ENCODE data around the gene RFX3. TPM values are rescaled to one million over a fixed set of nuclear protein-coding genes. Genes with fewer than 3 reads are reported as not detected.

Gene RFX3
- total RNA-seq, 1 experiment from 2014 or later, result 5.7 TPM

DNA sequence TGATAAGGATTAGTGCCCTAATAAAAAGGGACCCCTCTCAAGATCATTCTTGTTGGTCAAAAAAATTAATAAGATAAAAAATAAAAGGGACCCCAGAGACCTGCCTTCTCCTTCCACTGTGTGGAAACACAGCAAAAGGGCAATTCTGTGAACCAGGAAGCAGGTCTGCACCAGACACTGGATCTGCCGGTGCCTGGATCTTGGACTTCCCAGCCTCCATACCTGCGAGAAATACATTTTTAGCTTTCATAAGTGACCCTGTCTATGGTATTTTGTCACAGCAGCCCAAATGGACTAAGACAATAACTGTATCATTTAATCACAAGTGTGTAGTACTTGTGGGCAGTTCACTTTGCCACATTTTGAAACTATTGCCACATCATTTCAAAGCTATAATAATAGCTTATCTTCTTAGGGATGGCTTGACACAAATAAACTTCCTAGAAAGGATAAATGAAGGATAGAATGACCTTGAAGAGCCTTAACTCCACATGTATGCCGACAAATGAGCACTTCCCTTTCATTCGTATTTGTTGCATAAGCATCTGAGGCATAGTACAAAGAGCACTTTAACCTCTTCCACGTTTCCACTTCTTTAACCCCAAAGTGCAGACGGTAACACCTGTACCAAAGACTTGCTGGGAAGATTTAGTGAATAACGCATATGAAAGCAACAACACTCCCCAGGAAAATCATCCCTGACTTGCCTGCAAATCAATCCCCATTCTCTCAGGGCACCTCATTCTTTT lies 336.5 kb downstream of the RFX3 start:
- CTCF ChIA-PET, result no interaction called here
- Histone ChIP-seq H3K4me3 (ENCODE audit: low read depth in 2 of 2, low read length in 2 of 2) (no peak overlapping the region), H3K9me3 (ENCODE audit: control insufficient read depth, insufficient read depth, low read depth, low read length) (no peaks in the 10 kb centered on the region), H3K27me3 (ENCODE audit: control insufficient read depth, insufficient read depth, low read length) (no peaks in the 10 kb centered on the region; the same call in 1 of the 2 replicates), H3K36me3 (ENCODE audit: control insufficient read depth, insufficient read depth, low read length) (no peaks in the 10 kb centered on the region), H3K4me1 (ENCODE audit: control insufficient read depth, insufficient read depth, low read length) (no peaks in the 10 kb centered on the region), H3K27ac (ENCODE audit: low read length) (no peak overlapping the region)
- DNase-seq (ENCODE audit: low read depth, low spot score), result no peak
- no peak for ATAC-seq
- POLR2A ChIA-PET, result no interaction called here
- TF ChIP-seq POLR2AphosphoS5 (IDR thresholded peaks at IDR 0.05; ENCODE audit: low read depth, low read length), result no peak
- TF ChIP-seq, protein P1, sequence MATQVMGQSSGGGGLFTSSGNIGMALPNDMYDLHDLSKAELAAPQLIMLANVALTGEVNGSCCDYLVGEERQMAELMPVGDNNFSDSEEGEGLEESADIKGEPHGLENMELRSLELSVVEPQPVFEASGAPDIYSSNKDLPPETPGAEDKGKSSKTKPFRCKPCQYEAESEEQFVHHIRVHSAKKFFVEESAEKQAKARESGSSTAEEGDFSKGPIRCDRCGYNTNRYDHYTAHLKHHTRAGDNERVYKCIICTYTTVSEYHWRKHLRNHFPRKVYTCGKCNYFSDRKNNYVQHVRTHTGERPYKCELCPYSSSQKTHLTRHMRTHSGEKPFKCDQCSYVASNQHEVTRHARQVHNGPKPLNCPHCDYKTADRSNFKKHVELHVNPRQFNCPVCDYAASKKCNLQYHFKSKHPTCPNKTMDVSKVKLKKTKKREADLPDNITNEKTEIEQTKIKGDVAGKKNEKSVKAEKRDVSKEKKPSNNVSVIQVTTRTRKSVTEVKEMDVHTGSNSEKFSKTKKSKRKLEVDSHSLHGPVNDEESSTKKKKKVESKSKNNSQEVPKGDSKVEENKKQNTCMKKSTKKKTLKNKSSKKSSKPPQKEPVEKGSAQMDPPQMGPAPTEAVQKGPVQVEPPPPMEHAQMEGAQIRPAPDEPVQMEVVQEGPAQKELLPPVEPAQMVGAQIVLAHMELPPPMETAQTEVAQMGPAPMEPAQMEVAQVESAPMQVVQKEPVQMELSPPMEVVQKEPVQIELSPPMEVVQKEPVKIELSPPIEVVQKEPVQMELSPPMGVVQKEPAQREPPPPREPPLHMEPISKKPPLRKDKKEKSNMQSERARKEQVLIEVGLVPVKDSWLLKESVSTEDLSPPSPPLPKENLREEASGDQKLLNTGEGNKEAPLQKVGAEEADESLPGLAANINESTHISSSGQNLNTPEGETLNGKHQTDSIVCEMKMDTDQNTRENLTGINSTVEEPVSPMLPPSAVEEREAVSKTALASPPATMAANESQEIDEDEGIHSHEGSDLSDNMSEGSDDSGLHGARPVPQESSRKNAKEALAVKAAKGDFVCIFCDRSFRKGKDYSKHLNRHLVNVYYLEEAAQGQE (IDR thresholded peaks at IDR 0.05; ENCODE audit: insufficient read depth in 1 of 2, low read depth in 2 of 2, low read length in 1 of 2), result no peak
- no peak for TF ChIP-seq CTCF (IDR thresholded peaks at IDR 0.05)
- TF ChIP-seq TCF7L2 (IDR thresholded peaks at IDR 0.05; ENCODE audit: low read depth, low read length), result no peak
- TF ChIP-seq SIN3A (IDR thresholded peaks at IDR 0.05; ENCODE audit: borderline replicate concordance, insufficient read depth, low read depth, low read length), result no peak
- BruUV-seq (replicated peaks), result no TSS peak
- in situ Hi-C loops (cut with HindIII; ENCODE audit: low pct_unique_long_range_greater_than_20kb, low sequenced_read_pairs), result no loop called here
- intact Hi-C loops (cut with micrococcal nuclease; ENCODE audit: unreplicated experiment), result loop anchor here (10.0 kb wide), 1 partner anchor 314 kb away; no protein-coding TSS in a partner anchor

GRCh38 chr9:3186751-3187150 lies 339.1 kb downstream of the RFX3 start:
- ATAC-seq (no peak), DNase-seq (ENCODE audit: low read depth, low spot score) (no peak)
- BruUV-seq (replicated peaks), result no TSS peak
- TF ChIP-seq POLR2AphosphoS5 (IDR thresholded peaks at IDR 0.05; ENCODE audit: low read depth, low read length), result no peak
- no peak for TF ChIP-seq TCF7L2 (IDR thresholded peaks at IDR 0.05; ENCODE audit: low read depth, low read length)
- no peak for TF ChIP-seq CTCF (IDR thresholded peaks at IDR 0.05)
- TF ChIP-seq SIN3A (IDR thresholded peaks at IDR 0.05; ENCODE audit: borderline replicate concordance, insufficient read depth, low read depth, low read length), result no peak
- TF ChIP-seq, protein P1 (IDR thresholded peaks at IDR 0.05; ENCODE audit: insufficient read depth in 1 of 2, low read depth in 2 of 2, low read length in 1 of 2), result no peak
- Histone ChIP-seq H3K27ac (ENCODE audit: low read length) (no peak overlapping the region), H3K27me3 (ENCODE audit: control insufficient read depth, insufficient read depth, low read length) (no peaks in the 10 kb centered on the region; the same call in 1 of the 2 replicates), H3K4me1 (ENCODE audit: control insufficient read depth, insufficient read depth, low read length) (no peaks in the 10 kb centered on the region), H3K9me3 (ENCODE audit: control insufficient read depth, insufficient read depth, low read depth, low read length) (no peaks in the 10 kb centered on the region), H3K4me3 (ENCODE audit: low read depth in 2 of 2, low read length in 2 of 2) (no peak overlapping the region), H3K36me3 (ENCODE audit: control insufficient read depth, insufficient read depth, low read length) (no peaks in the 10 kb centered on the region)
- CTCF ChIA-PET, result no interaction called here
- in situ Hi-C loops (cut with HindIII; ENCODE audit: low pct_unique_long_range_greater_than_20kb, low sequenced_read_pairs), result no loop called here
- intact Hi-C loops (cut with micrococcal nuclease; ENCODE audit: unreplicated experiment), result loop anchor here (10.0 kb wide), 1 partner anchor 312 kb away; no protein-coding TSS in a partner anchor
- POLR2A ChIA-PET, result no interaction called here

Measured in Panc1 (cell line).